Measurements from ENCODE around the gene NXPH1.

DNA sequence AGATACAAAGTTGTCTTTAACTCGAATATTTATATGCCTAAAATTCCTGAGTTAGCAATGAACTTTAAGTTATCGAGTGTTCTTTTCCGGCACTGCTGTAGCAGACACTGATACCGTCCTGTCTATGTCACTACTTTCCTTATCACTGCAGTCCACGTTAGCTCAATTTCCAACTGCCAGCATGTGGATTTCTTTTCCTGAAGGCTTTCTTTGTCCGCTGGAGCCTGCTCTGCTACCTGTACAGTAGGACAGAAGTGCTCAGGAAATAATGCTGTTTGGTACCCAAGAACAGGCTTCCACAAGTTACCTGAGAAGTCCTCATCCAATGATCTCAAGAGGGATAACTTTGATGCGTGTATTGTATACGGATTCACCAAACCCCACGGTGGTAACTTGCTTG, 329.4 kb downstream of the NXPH1 start:
- no peak for TF ChIP-seq CREB1 (CRISPR knock-in tag; IDR thresholded peaks at IDR 0.05; ENCODE audit: low read depth)
- no peak for TF ChIP-seq POLR2AphosphoS5 (IDR thresholded peaks at IDR 0.05; ENCODE audit: low read depth)
- TF ChIP-seq, protein P1, sequence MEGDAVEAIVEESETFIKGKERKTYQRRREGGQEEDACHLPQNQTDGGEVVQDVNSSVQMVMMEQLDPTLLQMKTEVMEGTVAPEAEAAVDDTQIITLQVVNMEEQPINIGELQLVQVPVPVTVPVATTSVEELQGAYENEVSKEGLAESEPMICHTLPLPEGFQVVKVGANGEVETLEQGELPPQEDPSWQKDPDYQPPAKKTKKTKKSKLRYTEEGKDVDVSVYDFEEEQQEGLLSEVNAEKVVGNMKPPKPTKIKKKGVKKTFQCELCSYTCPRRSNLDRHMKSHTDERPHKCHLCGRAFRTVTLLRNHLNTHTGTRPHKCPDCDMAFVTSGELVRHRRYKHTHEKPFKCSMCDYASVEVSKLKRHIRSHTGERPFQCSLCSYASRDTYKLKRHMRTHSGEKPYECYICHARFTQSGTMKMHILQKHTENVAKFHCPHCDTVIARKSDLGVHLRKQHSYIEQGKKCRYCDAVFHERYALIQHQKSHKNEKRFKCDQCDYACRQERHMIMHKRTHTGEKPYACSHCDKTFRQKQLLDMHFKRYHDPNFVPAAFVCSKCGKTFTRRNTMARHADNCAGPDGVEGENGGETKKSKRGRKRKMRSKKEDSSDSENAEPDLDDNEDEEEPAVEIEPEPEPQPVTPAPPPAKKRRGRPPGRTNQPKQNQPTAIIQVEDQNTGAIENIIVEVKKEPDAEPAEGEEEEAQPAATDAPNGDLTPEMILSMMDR (conservative IDR thresholded peaks at IDR 0.05; ENCODE audit: low read depth in 2 of 2), result no peak
- TF ChIP-seq ZNF331 (CRISPR knock-in tag; IDR thresholded peaks at IDR 0.05; ENCODE audit: low read depth), result no peak
